Neural cell (in vitro differentiated cells): ENCODE results near the gene MIX23. TPM values are rescaled to one million over a fixed set of nuclear protein-coding genes. Genes with fewer than 3 reads are reported as not detected.

Experiments
- H2AFZ ChIP-seq: fragments of 200-600, 300-800 bp; sonication (generic), shearing (Covaris generic); 2 replicates; pipeline ENCODE4 v1.6.0; 2014; ENCODE audit warnings: low read depth, mild to moderate bottlenecking, antibody characterized with exemption, low read length, moderate library complexity
- H3F3A ChIP-seq: fragments of 200-600 bp; shearing (Covaris generic); 2 replicates; pipeline ENCODE4 v1.6.1; 2016; ENCODE audit warnings: mild to moderate bottlenecking, moderate library complexity, mixed read lengths, antibody characterized with exemption, low read length; ENCODE audit not compliant: insufficient read depth, poor library complexity, severe bottlenecking
- H3K27ac ChIP-seq: fragments of 200-600, 300-800 bp; sonication (generic), shearing (Covaris generic); 2 replicates; pipeline ENCODE4 v1.5.1; 2014; ENCODE audit warnings: mild to moderate bottlenecking, low read length, moderate library complexity
- H3K27me3 ChIP-seq: fragments of 300-800, 200-600 bp; sonication (generic), shearing (Covaris generic); 2 replicates; pipeline ENCODE4 v1.6.0; 2014; ENCODE audit warnings: mild to moderate bottlenecking, low read depth, low read length, moderate library complexity; ENCODE audit not compliant: insufficient read depth
- H3K36me3 ChIP-seq: fragments of 300-800, 200-600 bp; sonication (generic), shearing (Covaris generic); 2 replicates; pipeline ENCODE4 v1.5.1; 2014; ENCODE audit warnings: mild to moderate bottlenecking, antibody characterized with exemption, low read length, moderate library complexity; ENCODE audit not compliant: insufficient read depth
- H3K4me2 ChIP-seq: fragments of 300-800, 200-600 bp; sonication (generic), shearing (Covaris generic); 2 replicates; pipeline ENCODE4 v1.6.0; 2014; ENCODE audit warnings: mild to moderate bottlenecking, low read length
- H3K4me3 ChIP-seq: fragments of 300-800, 200-600 bp; sonication (generic), shearing (Covaris generic); 2 replicates; pipeline ENCODE4 v1.5.1; 2014; ENCODE audit warnings: mild to moderate bottlenecking, low read length, moderate library complexity
- H3K79me2 ChIP-seq: fragments of 200-600 bp; shearing (Covaris generic); replicated peaks from 2 replicates; pipeline ENCODE4 v1.6.0; 2014; ENCODE audit warnings: mild to moderate bottlenecking, low read length, moderate library complexity; ENCODE audit not compliant: insufficient read depth
- H3K9ac ChIP-seq: fragments of 300-800, 200-600 bp; sonication (generic), shearing (Covaris generic); 2 replicates; pipeline ENCODE4 v1.6.1; 2016; ENCODE audit warnings: mild to moderate bottlenecking, low read length, mixed read lengths
- H3K9me2 ChIP-seq: fragments of 200-600 bp; shearing (Covaris generic); 2 replicates; pipeline ENCODE4 v1.6.1; 2016; ENCODE audit warnings: mild to moderate bottlenecking, low read length, mixed read lengths; ENCODE audit not compliant: insufficient read depth
- H3K9me3 ChIP-seq: fragments of 200-600, 300-800 bp; sonication (generic), shearing (Covaris generic); 2 replicates; pipeline ENCODE4 v1.6.1; 2016; ENCODE audit warnings: mild to moderate bottlenecking, mixed run types, low read length, moderate library complexity, mixed read lengths
- H4K20me1 ChIP-seq: fragments of 200-600 bp; shearing (Covaris generic); 2 replicates; pipeline ENCODE4 v1.6.1; 2016; ENCODE audit warnings: mild to moderate bottlenecking, mixed run types; ENCODE audit not compliant: insufficient read depth
- CTCF ChIP-seq: fragments of 450-650 bp; IDR thresholded peaks from 2 replicates; pipeline ENCODE4 v1.5.1; 2014; ENCODE audit warnings: antibody characterized with exemption, mild to moderate bottlenecking, moderate library complexity; ENCODE audit not compliant: poor library complexity, severe bottlenecking
- EP300 ChIP-seq: fragments of 450-650 bp; conservative IDR thresholded peaks from 2 replicates; pipeline ENCODE4 v1.6.1; 2014; ENCODE audit warnings: antibody characterized with exemption, mild to moderate bottlenecking, moderate library complexity; ENCODE audit not compliant: poor library complexity, severe bottlenecking
- EZH2 ChIP-seq: fragments of 200-600, 300-800 bp; shearing (Covaris generic), sonication (generic); IDR thresholded peaks from 2 replicates; pipeline ENCODE4 v1.6.1; 2014; ENCODE audit warnings: antibody characterized with exemption, low read length, borderline replicate concordance, mild to moderate bottlenecking; ENCODE audit not compliant: insufficient read depth, poor library complexity, severe bottlenecking
- MXI1 ChIP-seq: fragments of 450-650 bp; conservative IDR thresholded peaks from 2 replicates; pipeline ENCODE4 v1.6.1; 2014; ENCODE audit warnings: antibody characterized with exemption, mild to moderate bottlenecking; ENCODE audit not compliant: poor library complexity, severe bottlenecking
- POLR2AphosphoS5 ChIP-seq: IDR thresholded peaks from 2 replicates; pipeline ENCODE4 v1.6.1; 2012
- RAD21 ChIP-seq: fragments of 450-650 bp; conservative IDR thresholded peaks from 2 replicates; pipeline ENCODE4 v1.6.1; 2014; ENCODE audit warnings: antibody characterized with exemption, mild to moderate bottlenecking, moderate library complexity
- REST ChIP-seq: IDR thresholded peaks from 2 replicates; pipeline ENCODE4 v1.6.1; 2012; ENCODE audit warnings: borderline replicate concordance
- SMC3 ChIP-seq: fragments of 450-650 bp; conservative IDR thresholded peaks from 2 replicates; pipeline ENCODE4 v1.6.1; 2014; ENCODE audit warnings: antibody characterized with exemption, mild to moderate bottlenecking, moderate library complexity; ENCODE audit not compliant: poor library complexity
- polyA plus RNA-seq: library from polyadenylated mRNA; depleted of rRNA; stranded (reverse); fragments of >200 nt; gene quantifications from 2 replicates; pipeline ENCODE4 v1.2.3, GENCODE V29; 2014

MIX23 gene
- polyA plus RNA-seq, 1 donor from 2014 or later, result 87.3 TPM

DNA sequence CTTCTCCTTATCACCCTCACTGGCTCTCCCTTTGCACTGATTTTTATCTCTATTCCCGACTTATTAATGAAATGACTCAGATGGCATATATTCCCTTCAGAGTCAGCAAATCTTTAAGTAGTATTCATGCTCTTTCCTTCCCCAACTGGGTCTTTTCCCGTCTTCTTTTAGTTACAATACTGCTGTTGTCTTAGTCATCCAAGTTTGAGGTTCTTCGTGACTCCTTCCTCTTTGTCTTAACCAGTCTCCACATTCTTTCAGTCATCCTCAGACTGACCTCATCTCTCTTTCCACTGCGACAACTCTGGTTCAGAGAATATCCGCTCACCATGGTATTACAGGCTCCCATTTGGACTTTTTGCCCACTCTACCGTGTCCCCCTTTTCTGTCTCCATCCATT lies 20.5 kb upstream of the MIX23 start:
- no peak overlapping the region for H3K4me3 ChIP-seq
- no peaks in the 10 kb centered on the region for H4K20me1 ChIP-seq
- no peaks in the 10 kb centered on the region for H3K27me3 ChIP-seq
- H3K36me3 ChIP-seq, result no peaks in the 10 kb centered on the region
- no peak for TF ChIP-seq MXI1
- no peak for TF ChIP-seq SMC3
- TF ChIP-seq CTCF, result no peak
- TF ChIP-seq POLR2AphosphoS5, result no peak
- no peak for TF ChIP-seq EZH2
- TF ChIP-seq REST, result no peak
- TF ChIP-seq RAD21, result no peak
- TF ChIP-seq EP300, result no peak
- no peak overlapping the region for H3K4me2 ChIP-seq
- H3K9me2 ChIP-seq, result no peaks in the 10 kb centered on the region
- no peak overlapping the region for H2AFZ ChIP-seq
- H3K9ac ChIP-seq, result no peak overlapping the region
- H3K9me3 ChIP-seq, result no peaks in the 10 kb centered on the region
- no peaks in the 10 kb centered on the region for H3F3A ChIP-seq
- no peaks in the 10 kb centered on the region for H3K79me2 ChIP-seq
- H3K27ac ChIP-seq, result no peak overlapping the region

DNA sequence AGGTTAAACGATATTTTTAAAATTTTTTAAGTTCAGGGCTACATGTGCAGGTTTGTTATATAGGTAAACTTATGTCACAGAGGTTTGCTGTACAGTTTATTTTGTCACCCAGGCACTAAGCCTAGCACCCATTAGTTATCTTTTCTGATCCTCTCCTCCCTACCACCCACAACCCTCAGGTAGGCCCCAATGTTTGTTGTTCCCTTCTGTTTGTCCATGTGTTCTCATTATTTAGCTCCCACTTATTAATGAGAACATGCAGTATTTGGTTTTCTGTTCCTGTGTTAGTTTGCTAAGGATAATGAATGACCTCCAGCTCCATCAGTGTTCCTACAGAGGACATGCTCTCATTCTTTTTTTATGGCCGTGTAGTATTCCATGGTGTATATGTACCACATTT lies 15.9 kb upstream of the MIX23 start:
- H3K79me2 ChIP-seq, result no peaks in the 10 kb centered on the region
- TF ChIP-seq RAD21 (no peak), EP300 (no peak), SMC3 (no peak)
- no peak overlapping the region for H3K9ac ChIP-seq
- H3K4me3 ChIP-seq, result no peak overlapping the region
- no peaks in the 10 kb centered on the region for H3K9me3 ChIP-seq
- H3K27me3 ChIP-seq, result no peaks in the 10 kb centered on the region
- no peaks in the 10 kb centered on the region for H3F3A ChIP-seq
- H4K20me1 ChIP-seq, result no peaks in the 10 kb centered on the region
- H2AFZ ChIP-seq, result no peak overlapping the region
- H3K36me3 ChIP-seq, result no peaks in the 10 kb centered on the region
- no peak overlapping the region for H3K27ac ChIP-seq
- no peaks in the 10 kb centered on the region for H3K9me2 ChIP-seq
- no peak overlapping the region for H3K4me2 ChIP-seq

DNA sequence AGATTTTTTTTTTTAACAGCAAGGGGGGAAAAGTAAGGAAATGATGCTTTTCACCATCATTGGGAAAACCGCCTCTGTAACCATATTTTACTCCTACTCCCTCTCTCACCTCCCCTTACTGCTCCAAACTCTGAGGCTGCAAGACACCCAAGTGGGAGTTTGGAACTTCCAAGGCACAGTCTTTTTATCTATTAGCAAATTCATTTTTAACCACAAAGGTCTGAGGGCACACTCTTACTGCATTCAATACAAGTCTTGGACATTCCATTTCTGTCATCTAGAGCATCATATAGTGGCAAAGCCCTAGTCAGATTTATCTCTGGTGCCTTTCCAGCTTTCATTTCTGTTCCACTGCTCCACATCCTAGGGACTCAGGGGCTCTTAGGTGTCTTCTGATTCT lies 14.2 kb upstream of the MIX23 start:
- H3K36me3 ChIP-seq, result no peaks in the 10 kb centered on the region
- H3K9me3 ChIP-seq, result no peaks in the 10 kb centered on the region
- H4K20me1 ChIP-seq, result no peaks in the 10 kb centered on the region
- no peaks in the 10 kb centered on the region for H3K9me2 ChIP-seq
- no peak overlapping the region for H3K9ac ChIP-seq
- H3K27ac ChIP-seq, result no peak overlapping the region
- H3K4me3 ChIP-seq, result no peak overlapping the region
- H2AFZ ChIP-seq, result no peak overlapping the region
- H3F3A ChIP-seq, result no peaks in the 10 kb centered on the region
- TF ChIP-seq MXI1 (no peak), EP300 (no peak), POLR2AphosphoS5 (no peak), EZH2 (no peak)
- H3K79me2 ChIP-seq, result no peaks in the 10 kb centered on the region
- H3K4me2 ChIP-seq, result no peak overlapping the region
- no peaks in the 10 kb centered on the region for H3K27me3 ChIP-seq
